Stimulated activated CD8-positive, alpha-beta memory T cell treated with anti-CD3 and anti-CD28 coated beads, Interleukin-4, amount 100 ng/mL, for 24 hours (primary cell): ENCODE results near the gene ZAP70.
A peak's percentile ranks its signal among the peaks of the same experiment; 100 is the strongest.

ENCODE experiments used
- DNase-seq: peaks from one replicate; pipeline ENCODE4 v3.0.0-alpha.2; 2020; ENCODE audit warnings: low read depth

The ZAP70 gene

DNA sequence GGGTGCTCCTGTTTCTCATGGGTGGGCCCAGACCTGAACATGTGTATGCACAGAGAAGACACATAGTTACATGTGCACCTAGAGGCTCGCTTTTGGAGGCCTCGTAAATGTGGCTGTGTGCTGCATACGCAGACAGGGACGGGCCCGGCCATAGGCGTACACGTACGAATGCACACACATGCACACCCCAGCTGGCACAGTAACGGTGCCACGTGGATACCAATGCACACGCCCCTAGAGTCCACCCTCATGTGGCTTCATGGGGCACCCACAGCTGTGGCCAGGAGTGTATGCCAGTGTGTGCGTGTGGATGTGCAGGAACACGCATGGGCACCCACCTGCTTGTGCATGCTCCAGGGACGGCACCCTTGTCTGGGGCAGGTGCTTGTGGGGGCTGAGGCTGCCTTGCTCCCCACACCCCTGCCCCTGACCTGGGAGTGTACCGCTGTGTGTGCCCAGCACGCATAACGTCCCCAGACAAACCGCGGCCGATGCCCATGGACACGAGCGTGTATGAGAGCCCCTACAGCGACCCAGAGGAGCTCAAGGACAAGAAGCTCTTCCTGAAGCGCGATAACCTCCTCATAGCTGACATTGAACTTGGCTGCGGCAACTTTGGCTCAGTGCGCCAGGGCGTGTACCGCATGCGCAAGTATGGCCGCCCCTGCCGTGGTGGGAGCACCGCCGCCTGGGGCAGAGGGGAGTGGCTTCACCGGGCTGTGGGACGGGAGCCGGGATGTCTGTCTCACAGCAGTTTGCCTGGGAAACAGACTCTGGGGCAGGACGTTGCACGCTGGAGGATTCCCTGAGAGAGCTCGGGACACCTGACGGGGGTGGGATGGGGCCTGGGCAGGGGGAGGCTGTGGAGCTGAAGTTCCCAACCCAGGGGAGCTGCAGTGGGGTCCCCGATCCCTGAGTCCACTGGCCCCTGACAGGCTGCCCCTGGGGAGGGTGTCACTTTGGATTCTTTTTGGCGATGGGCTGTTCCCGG is 21.0 kb downstream of the ZAP70 start:
- DNase-seq: no peak

DNA sequence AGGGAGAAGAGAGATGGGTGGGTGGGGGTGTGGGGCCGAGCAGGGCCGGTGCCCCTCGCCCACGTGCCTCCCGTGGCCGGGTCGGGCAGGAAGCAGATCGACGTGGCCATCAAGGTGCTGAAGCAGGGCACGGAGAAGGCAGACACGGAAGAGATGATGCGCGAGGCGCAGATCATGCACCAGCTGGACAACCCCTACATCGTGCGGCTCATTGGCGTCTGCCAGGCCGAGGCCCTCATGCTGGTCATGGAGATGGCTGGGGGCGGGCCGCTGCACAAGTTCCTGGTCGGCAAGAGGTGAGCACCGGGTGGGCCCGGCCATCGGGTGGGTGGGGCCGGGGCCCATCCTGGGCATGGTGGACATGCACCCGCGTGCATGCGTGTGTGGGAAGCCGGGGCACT is 21.8 kb downstream of the ZAP70 start:
- DNase-seq: no peak

DNA sequence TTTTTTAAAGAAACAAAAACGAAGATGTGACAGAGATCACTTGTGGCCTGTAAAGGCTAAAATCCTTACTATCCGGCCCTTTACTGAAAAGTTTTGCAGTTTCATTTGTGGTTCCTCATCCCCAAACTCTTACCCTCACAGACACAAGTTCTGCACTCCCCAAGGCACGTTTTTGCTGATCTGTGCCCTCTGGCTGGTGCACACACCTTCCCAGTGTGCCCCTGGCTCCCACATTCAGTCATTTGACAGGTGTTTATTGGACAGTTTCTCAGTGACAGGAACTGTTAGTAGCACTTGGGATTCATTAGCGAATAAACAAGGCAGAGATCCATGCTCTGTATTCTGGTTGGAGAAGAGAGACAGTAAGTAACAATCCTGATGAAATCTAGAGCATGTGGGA is 22.8 kb downstream of the ZAP70 start:
- no peak for DNase-seq

DNA sequence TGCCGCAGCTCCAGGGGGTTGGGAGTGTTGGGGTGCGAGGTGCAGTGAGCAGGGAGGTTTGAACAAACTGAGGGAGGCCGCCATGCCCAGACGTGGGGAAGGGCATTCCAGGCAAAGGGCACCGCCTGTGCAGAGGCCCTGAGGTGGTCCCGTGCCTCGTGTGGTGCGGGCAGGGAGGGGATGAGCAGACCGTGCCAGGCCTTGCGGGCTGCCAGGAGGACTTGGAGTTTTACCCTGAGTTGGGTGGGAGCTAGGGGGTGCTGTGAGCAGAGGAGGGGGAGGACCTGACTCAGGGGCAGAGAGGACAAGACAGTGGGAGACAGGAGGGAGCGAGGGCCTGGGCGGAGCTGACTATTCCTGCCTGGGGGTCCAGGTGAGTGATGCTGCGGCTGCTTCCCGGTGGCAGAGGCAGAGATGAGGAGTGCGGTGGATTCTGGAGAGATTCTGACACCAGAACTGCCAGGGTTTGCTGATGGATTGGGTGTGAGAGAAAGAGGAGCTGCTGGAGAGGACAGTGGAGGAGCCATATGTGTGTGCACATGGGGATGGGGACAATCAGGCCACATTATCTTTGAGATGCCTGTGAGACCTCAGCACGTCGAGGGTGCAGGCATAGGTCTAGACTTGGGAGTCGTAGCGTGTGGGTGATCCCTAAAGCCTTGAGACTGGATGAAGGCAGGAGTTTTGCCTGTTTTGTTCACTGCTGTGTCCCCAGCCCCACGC is 23.4 kb downstream of the ZAP70 start:
- no peak for DNase-seq

- no peak for DNase-seq
Measured at GRCh38 chr2:97737421-97738178, 24.2 kb downstream of the ZAP70 start.

DNA sequence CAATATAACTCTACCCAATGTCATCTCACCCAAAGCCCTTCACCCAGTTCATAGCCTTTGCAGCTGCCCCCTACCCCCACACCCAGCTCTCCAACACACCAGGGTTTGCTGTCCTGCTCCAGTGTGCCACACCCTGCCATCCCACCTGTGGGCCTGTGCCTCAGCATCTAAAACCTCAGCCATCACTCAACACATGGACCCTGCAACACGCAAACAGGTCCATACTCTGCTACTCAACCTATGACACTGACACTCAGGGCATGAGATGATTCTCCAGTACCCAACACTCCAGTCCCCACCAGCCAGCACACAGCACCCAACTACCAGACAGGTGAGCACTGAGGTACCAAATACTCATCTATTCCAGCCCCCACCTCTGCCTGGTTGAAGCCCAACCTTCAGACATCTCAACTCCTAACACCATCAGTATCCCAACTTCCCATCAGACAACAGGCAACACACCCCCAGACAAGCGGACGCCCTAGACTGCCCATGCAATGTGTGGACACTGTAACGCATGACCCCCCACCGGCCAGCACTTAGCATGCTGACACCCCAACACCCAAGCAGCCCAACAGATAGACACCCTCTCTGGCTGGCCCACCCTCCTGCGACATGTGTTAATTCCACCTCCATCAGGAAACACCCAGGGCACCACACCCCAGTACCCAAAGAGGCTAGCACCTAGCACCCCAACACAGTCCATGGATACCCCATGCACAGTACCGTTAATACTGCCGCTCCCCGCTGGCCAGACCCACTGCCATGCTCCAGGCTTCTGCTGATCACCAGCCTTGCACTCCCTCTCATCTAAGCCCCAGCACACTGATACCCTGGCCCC is 25.0 kb downstream of the ZAP70 start:
- DNase-seq: no peak

GRCh38 chr2:97739020-97739892 is 25.9 kb downstream of the ZAP70 start:
- no peak for DNase-seq

GRCh38 chr2:97739893-97740245 is 26.5 kb downstream of the ZAP70 start:
- DNase-seq: no peak

DNA sequence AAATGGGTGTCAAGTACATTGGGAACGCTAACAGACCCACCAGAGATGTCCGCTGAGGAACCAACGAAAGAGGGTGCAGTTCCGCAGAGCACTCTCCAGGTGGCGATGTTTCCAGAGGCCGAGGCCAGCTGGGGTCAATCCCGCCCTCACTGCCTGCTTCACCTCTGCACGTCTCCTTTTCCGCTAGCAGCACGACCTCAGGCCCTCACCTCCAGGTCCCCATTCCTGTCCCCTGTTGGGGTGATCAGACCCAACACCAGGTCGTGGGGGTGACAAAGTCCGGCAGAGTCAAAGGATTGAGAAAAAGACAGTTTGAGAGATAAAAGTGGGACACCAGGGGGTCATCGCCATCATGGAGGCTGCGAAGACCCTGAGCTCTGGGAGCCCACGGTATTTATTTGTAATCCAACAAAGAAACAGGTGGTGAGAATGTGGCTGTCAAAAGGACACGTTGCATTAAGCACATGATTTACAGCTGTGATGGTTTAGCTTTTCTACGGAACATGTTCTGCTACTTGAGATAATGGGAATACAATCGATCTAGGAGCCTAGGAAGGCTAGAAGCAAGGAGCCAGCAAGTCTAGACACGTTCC is 27.3 kb downstream of the ZAP70 start:
- no peak for DNase-seq

- DNase-seq: no peak
Measured at GRCh38 chr2:97741251-97741650, 27.9 kb downstream of the ZAP70 start.

DNA sequence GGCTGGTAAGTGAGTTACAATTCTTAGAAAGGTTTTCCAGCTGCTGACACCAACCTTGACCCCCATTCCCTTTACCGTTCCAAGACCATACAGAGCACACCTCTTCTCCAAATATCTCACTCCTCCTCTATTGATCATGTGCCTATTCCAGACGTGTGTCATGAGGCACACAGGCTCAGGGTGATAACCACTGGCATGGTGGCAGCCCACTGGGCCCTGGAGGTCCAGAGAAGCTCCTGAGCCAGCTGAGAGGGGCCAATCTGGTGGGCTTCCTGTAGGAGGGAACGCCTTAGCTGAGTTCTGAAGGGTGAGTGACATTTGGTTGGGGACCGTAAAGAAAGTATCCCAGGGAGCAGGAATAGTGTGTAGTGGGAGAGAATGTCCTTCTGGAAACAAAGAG is 28.3 kb downstream of the ZAP70 start:
- DNase-seq: no peak

GRCh38 chr2:97742381-97742847 is 29.0 kb downstream of the ZAP70 start:
- no peak for DNase-seq

DNA sequence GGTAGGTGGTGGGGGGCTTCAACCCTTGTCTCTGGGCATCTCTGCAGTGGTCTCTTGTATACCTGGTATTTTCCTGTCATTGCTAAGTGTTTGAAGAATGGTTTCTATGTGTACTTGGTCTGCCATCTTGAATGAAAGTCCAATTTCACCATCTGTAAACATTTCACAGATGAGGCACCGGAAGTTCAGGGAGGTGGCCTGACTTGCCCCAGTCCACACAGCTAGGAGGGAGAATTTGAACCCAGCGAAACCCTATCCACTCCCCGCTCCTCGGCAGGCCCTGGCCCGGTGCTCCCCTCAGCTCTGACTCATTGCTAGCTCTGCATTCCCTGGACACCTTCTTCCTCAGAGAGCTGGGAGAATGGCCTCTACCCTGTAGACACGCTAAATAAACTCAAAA is 30.5 kb downstream of the ZAP70 start:
- DNase-seq: no peak

GRCh38 chr2:97745474-97746174 is 32.2 kb downstream of the ZAP70 start:
- peak; percentile 46 for DNase-seq

GRCh38 chr2:97747285-97747684 is 33.9 kb downstream of the ZAP70 start:
- no peak for DNase-seq

GRCh38 chr2:97747716-97748115 is 34.3 kb downstream of the ZAP70 start:
- DNase-seq: no peak

DNA sequence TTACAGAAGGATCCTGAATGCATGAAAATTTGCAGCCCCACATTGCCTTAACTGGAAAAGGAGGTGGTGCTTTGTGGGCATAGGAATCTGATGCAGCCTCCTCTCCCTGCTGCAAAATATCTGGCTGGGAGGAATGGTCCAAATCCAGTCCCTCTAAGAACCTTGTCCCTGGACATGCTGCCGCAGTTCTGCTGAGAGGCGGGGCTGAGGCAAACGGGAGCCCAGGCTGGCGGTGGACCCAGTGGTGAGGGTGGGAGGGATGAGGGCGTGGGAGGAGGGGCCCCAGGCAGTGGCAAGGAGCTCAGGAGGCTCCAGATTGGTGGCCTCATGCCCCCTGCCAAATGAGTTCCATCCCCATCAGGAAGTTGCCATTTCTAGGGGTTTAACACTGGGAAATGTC is 36.2 kb downstream of the ZAP70 start:
- DNase-seq: no peak

GRCh38 chr2:97750017-97750416 is 36.6 kb downstream of the ZAP70 start:
- DNase-seq: no peak

DNA sequence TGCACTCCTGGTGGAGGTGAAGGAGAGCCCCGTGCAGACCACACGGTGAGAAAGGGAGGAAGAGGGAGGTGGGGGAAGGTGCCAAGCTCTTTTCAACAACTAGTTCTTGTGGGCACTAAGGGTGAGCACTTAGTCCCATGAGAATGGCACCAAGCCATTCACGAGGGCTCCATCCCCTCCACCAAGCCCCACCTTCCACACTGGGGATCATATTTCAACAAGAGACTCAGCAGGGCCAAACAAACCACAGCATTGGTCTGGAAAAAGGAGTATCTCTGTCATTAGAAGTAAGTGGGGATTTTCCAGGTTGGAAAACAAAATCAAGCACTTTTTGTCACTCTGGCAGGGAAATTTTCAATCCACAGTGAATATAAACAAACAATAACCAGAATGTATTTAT is 38.4 kb downstream of the ZAP70 start:
- no peak for DNase-seq
